Prostate gland (tissue), 2 donors: ENCODE results near the gene ESD.

Source experiments
- POLR2A ChIP-seq: fragments of 450-650 bp; IDR thresholded peaks from one replicate; pipeline ENCODE4 v1.6.1; 2016; ENCODE audit warnings: antibody characterized with exemption, mild to moderate bottlenecking
- TF ChIP-seq, protein P1 (sequence below), 4 experiments: fragments of 200-600 bp in 2 of 4; fragments of 450-650 bp in 2 of 4; sonication (generic) in 2 of 4; IDR thresholded peaks; 1 replicate in 3 of 4; 2 replicates in 1 of 4; pipeline ENCODE4 v1.5.1; 2016 to 2019; ENCODE audit warnings: antibody characterized with exemption in 4 of 4, mild to moderate bottlenecking in 2 of 4, moderate library complexity in 2 of 4

GRCh38 chr13:46728777-46729176 is 68.2 kb downstream of the ESD start:
- TF ChIP-seq POLR2A, result no peak
- TF ChIP-seq, protein P1, sequence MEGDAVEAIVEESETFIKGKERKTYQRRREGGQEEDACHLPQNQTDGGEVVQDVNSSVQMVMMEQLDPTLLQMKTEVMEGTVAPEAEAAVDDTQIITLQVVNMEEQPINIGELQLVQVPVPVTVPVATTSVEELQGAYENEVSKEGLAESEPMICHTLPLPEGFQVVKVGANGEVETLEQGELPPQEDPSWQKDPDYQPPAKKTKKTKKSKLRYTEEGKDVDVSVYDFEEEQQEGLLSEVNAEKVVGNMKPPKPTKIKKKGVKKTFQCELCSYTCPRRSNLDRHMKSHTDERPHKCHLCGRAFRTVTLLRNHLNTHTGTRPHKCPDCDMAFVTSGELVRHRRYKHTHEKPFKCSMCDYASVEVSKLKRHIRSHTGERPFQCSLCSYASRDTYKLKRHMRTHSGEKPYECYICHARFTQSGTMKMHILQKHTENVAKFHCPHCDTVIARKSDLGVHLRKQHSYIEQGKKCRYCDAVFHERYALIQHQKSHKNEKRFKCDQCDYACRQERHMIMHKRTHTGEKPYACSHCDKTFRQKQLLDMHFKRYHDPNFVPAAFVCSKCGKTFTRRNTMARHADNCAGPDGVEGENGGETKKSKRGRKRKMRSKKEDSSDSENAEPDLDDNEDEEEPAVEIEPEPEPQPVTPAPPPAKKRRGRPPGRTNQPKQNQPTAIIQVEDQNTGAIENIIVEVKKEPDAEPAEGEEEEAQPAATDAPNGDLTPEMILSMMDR (IDR thresholded peaks at IDR 0.05), result no peak
